GM18861 (cell line): Measurements from ENCODE around the gene LAT.

Experiments used
- ATAC-seq: cut with Tn5 transposase; IDR thresholded peaks from one replicate; pipeline ENCODE4 v1.9.1; 2021; ENCODE audit not compliant: unreplicated experiment

The LAT gene

GRCh38 chr16:29007730-29008593 lies 23.1 kb downstream of the LAT start:
- ATAC-seq = no peak

GRCh38 chr16:29009050-29009837 lies 24.4 kb downstream of the LAT start:
- no peak for ATAC-seq

- ATAC-seq = no peak
Observed at GRCh38 chr16:29009838-29010166, 24.9 kb downstream of the LAT start.

- no peak for ATAC-seq
Observed at GRCh38 chr16:29011112-29011511, 26.3 kb downstream of the LAT start.

- ATAC-seq = no peak
Observed at GRCh38 chr16:29011851-29012250, 27.0 kb downstream of the LAT start.

- ATAC-seq = no peak
Observed at GRCh38 chr16:29012913-29013553, 28.2 kb downstream of the LAT start.

- no peak for ATAC-seq
Observed at GRCh38 chr16:29014561-29015069, 29.8 kb downstream of the LAT start.

GRCh38 chr16:29022196-29022595 lies 37.3 kb downstream of the LAT start:
- no peak for ATAC-seq

- ATAC-seq = no peak
Observed at GRCh38 chr16:29023279-29024277, 38.7 kb downstream of the LAT start.

GRCh38 chr16:29024278-29024677 lies 39.4 kb downstream of the LAT start:
- no peak for ATAC-seq

GRCh38 chr16:29025218-29025617 lies 40.4 kb downstream of the LAT start:
- no peak for ATAC-seq

- no peak for ATAC-seq
Observed at GRCh38 chr16:29025735-29026134, 40.9 kb downstream of the LAT start.

- no peak for ATAC-seq
Observed at GRCh38 chr16:29028457-29029167, 43.8 kb downstream of the LAT start.

- no peak for ATAC-seq
Observed at GRCh38 chr16:29029168-29029994, 44.5 kb downstream of the LAT start.

- ATAC-seq = no peak
Observed at GRCh38 chr16:29030086-29030840, 45.4 kb downstream of the LAT start.
